Right lobe of liver (tissue), 4 donors: ENCODE measurements around the gene MCIDAS.

Experiments
- CTCF ChIP-seq, 4 donors: fragments of 200-600 bp in 3 of 4; fragments of 450-650 bp in 1 of 4; IDR thresholded peaks; one replicate each; pipeline versions ENCODE4 v1.5.1 to v1.8.0; 2016 to 2022; ENCODE audit warnings: antibody characterized with exemption in 4 of 4, mild to moderate bottlenecking in 2 of 4
- POLR2A ChIP-seq: fragments of 450-650 bp; IDR thresholded peaks from one replicate; pipeline ENCODE4 v1.6.1; 2017; ENCODE audit warnings: antibody characterized with exemption, mild to moderate bottlenecking
- donor health status: DM: no; HTN: no; CAD: no.
- donor health status: DM: no; HTN: no; CAD: no.
- donor health status: DM: no; HTN: yes; CAD: no.

GRCh38 chr5:55205001-55205400, 22.1 kb downstream of the MCIDAS start:
- TF ChIP-seq CTCF (IDR thresholded peaks at IDR 0.05) (no peak), POLR2A (no peak)
